CD14-positive monocyte (primary cell): ENCODE data around the gene NDUFC2. TPM values are rescaled to one million over a fixed set of nuclear protein-coding genes. Genes with fewer than 3 reads are reported as not detected.
A peak's percentile ranks its signal among the peaks of the same experiment; 100 is the strongest.

Experiments
- DNase-seq, 3 donors: peaks; one replicate each; pipeline ENCODE4 v3.0.0-alpha.2; 2011 to 2022
- H2AFZ ChIP-seq: 2 replicates; pipeline ENCODE4 v1.6.0; 2012; ENCODE audit warnings: mild to moderate bottlenecking, low read depth, low read length, inconsistent platforms; ENCODE audit not compliant: insufficient read depth, poor library complexity, severe bottlenecking
- H3K27ac ChIP-seq, 2 donors: 1 replicate in 1 of 2; 2 replicates in 1 of 2; pipeline ENCODE4 v1.5.1; 2012 to 2013; ENCODE audit warnings: low read length in 2 of 2, control low read depth in 1 of 2, inconsistent platforms in 1 of 2, low read depth in 1 of 2, mild to moderate bottlenecking in 1 of 2
- H3K27me3 ChIP-seq, 2 donors: one replicate each; pipeline versions ENCODE4 v1.6.0 to v1.6.1; 2011 to 2013; ENCODE audit warnings: low read length in 2 of 2; ENCODE audit not compliant: control insufficient read depth in 2 of 2, insufficient read depth in 2 of 2
- H3K36me3 ChIP-seq, 2 donors: replicated peaks in 1 of 2; 1 replicate in 1 of 2; 2 replicates in 1 of 2; pipeline versions ENCODE4 v1.5.1 to v1.6.1; 2012 to 2013; ENCODE audit warnings: low read length in 2 of 2, control low read depth in 1 of 2, inconsistent platforms in 1 of 2, mild to moderate bottlenecking in 1 of 2; ENCODE audit not compliant: insufficient read depth in 2 of 2, control insufficient read depth in 1 of 2
- H3K4me1 ChIP-seq, 2 donors: 1 replicate in 1 of 2; 2 replicates in 1 of 2; pipeline versions ENCODE4 v1.5.1 to v1.6.1; 2012 to 2013; ENCODE audit warnings: low read length in 2 of 2, control low read depth in 1 of 2, inconsistent platforms in 1 of 2, mild to moderate bottlenecking in 1 of 2, moderate library complexity in 1 of 2; ENCODE audit not compliant: insufficient read depth in 2 of 2, control insufficient read depth in 1 of 2
- H3K4me2 ChIP-seq: replicated peaks from 2 replicates; pipeline ENCODE3; 2012; ENCODE audit warnings: low read length, moderate library complexity, mild to moderate bottlenecking; ENCODE audit not compliant: poor library complexity, severe bottlenecking; ENCODE audit errors: extremely low read depth
- H3K4me3 ChIP-seq, 3 experiments: fragments of 200-600 bp in 1 of 3; sonication (generic) in 1 of 3; replicated peaks in 1 of 3; 1 replicate in 2 of 3; 2 replicates in 1 of 3; pipeline ENCODE4 v1.5.1; 2011 to 2013; ENCODE audit warnings: low read length in 3 of 3, mild to moderate bottlenecking in 3 of 3, control low read depth in 2 of 3, low read depth in 2 of 3, inconsistent platforms in 1 of 3, moderate library complexity in 1 of 3
- H3K79me2 ChIP-seq: 2 replicates; pipeline ENCODE4 v1.6.0; 2012; ENCODE audit warnings: mild to moderate bottlenecking, control low read depth, inconsistent platforms, low read length, moderate library complexity; ENCODE audit not compliant: insufficient read depth
- H3K9ac ChIP-seq: 2 replicates; pipeline ENCODE4 v1.6.0; 2017; ENCODE audit warnings: low read length, mild to moderate bottlenecking; ENCODE audit not compliant: insufficient read depth, poor library complexity, severe bottlenecking
- H3K9me3 ChIP-seq, 2 donors: replicated peaks in 1 of 2; 1 replicate in 1 of 2; 2 replicates in 1 of 2; pipeline versions ENCODE4 v1.5.1 to v1.6.1; 2012 to 2013; ENCODE audit warnings: low read length in 2 of 2, control low read depth in 1 of 2; ENCODE audit not compliant: control insufficient read depth in 1 of 2, insufficient read depth in 1 of 2
- H4K20me1 ChIP-seq: 2 replicates; pipeline ENCODE4 v1.6.0; 2012; ENCODE audit warnings: mild to moderate bottlenecking, low read length, control low read depth, moderate library complexity; ENCODE audit not compliant: insufficient read depth
- H3K27ac Mint-ChIP-seq, 7 donors: one replicate each; pipeline ENCODE4 v1.8.0; 2020; ENCODE audit warnings: mild to moderate bottlenecking in 7 of 7, mixed read lengths in 7 of 7, moderate library complexity in 6 of 7, inconsistent platforms in 2 of 7
- H3K27me3 Mint-ChIP-seq, 3 donors: one replicate each; pipeline ENCODE4 v1.8.0; 2021 to 2022; ENCODE audit warnings: low read depth in 3 of 3, mild to moderate bottlenecking in 3 of 3, mixed read lengths in 3 of 3, moderate library complexity in 3 of 3, inconsistent platforms in 1 of 3
- H3K36me3 Mint-ChIP-seq, 2 donors: one replicate each; pipeline ENCODE4 v1.8.0; 2020; ENCODE audit warnings: mixed read lengths in 2 of 2, inconsistent platforms in 1 of 2, mild to moderate bottlenecking in 1 of 2
- H3K4me1 Mint-ChIP-seq: one replicate; pipeline ENCODE4 v1.8.0; 2020; ENCODE audit warnings: mild to moderate bottlenecking, mixed read lengths
- H3K4me3 Mint-ChIP-seq, 2 donors: one replicate each; pipeline ENCODE4 v1.8.0; 2020; ENCODE audit warnings: mild to moderate bottlenecking in 2 of 2, mixed read lengths in 2 of 2, moderate library complexity in 1 of 2
- H3K9me3 Mint-ChIP-seq, 7 donors: one replicate each; pipeline ENCODE4 v1.8.0; 2020 to 2022; ENCODE audit warnings: mixed read lengths in 7 of 7, mild to moderate bottlenecking in 6 of 7, moderate library complexity in 6 of 7, inconsistent platforms in 2 of 7
- CTCF ChIP-seq: fragments of 200-600 bp; IDR thresholded peaks from one replicate; pipeline ENCODE4 v1.8.0; 2022; ENCODE audit warnings: antibody characterized with exemption, mild to moderate bottlenecking
- WGBS: methylation state at CpG from one replicate; pipeline ENCODE4 v1.1.5; 2013; ENCODE audit warnings: missing lambda C conversion rate; ENCODE audit not compliant: insufficient coverage; 5-methylcytosine and 5-hydroxymethylcytosine counted together
- intact Hi-C, 2 donors: fragments of 100-400 bp; cut with micrococcal nuclease; formaldehyde crosslinking; loops; one replicate each; pipeline versions ENCODE4 v1.15.0 to v1.15.1; 2023
- polyA plus RNA-seq, 3 donors: library from polyadenylated mRNA; depleted of rRNA in 1 of 3; unstranded in 2 of 3; stranded (reverse) in 1 of 3; fragments of 300-500 nt in 2 of 3; fragments of >200 nt in 1 of 3; fragmentation: Illumina TruSeq in 2 of 3; gene quantifications; 1 replicate in 2 of 3; 2 replicates in 1 of 3; pipeline ENCODE4 v1.2.3, GENCODE V29; 2012 to 2021

NDUFC2 gene
- polyA plus RNA-seq, 3 donors: 47.7 to 219 (median 209) TPM

GRCh38 chr11:78067704-78068103, 12.0 kb downstream of the NDUFC2 start:
- Histone ChIP-seq H3K4me3 (no peak overlapping the region), H3K36me3 (peaks cover 41 to 52% of the 10 kb centered on the region in 2 donors), H3K9me3 (no peaks in the 10 kb centered on the region), H4K20me1 (peaks cover 8% of the 10 kb centered on the region), H3K9ac (no peak overlapping the region), H3K79me2 (peaks cover 5% of the 10 kb centered on the region), H3K4me2 (no peak overlapping the region), H3K27me3 (no peaks in the 10 kb centered on the region), H2AFZ (no peak overlapping the region), H3K27ac (no peak overlapping the region), H3K4me1 (no peaks in the 10 kb centered on the region)
- no peak overlapping the region for H3K27ac Mint-ChIP-seq
- H3K27me3 Mint-ChIP-seq: peaks cover 0 to 1% (median 0%) of the 10 kb centered on the region in 3 donors
- intact Hi-C loops: no loop called here
- TF ChIP-seq CTCF: no peak
- H3K9me3 Mint-ChIP-seq: no peaks in the 10 kb centered on the region
- WGBS: 100% methylated on average over 2 of the region's 4 CpGs
- peaks cover 46 to 54% of the 10 kb centered on the region in 2 donors for H3K36me3 Mint-ChIP-seq
- no peak for DNase-seq
- peaks cover 8% of the 10 kb centered on the region for H3K4me1 Mint-ChIP-seq
- H3K4me3 Mint-ChIP-seq: no peak overlapping the region

- Histone ChIP-seq H3K27ac (no peak overlapping the region), H2AFZ (no peak overlapping the region), H3K27me3 (no peaks in the 10 kb centered on the region), H3K4me1 (no peaks in the 10 kb centered on the region), H3K36me3 (peaks cover 31 to 41% of the 10 kb centered on the region in 2 donors), H3K79me2 (no peaks in the 10 kb centered on the region), H3K9me3 (no peaks in the 10 kb centered on the region), H3K4me3 (no peak overlapping the region), H3K4me2 (no peak overlapping the region), H3K9ac (no peak overlapping the region), H4K20me1 (peaks cover 1% of the 10 kb centered on the region)
- H3K36me3 Mint-ChIP-seq: peaks cover 37 to 44% of the 10 kb centered on the region in 2 donors
- no peaks in the 10 kb centered on the region for H3K9me3 Mint-ChIP-seq
- WGBS: no CpG with 5 or more reads among the region's 2 CpGs
- intact Hi-C loops: no loop called here
- peaks cover 0 to 1% (median 0%) of the 10 kb centered on the region in 3 donors for H3K27me3 Mint-ChIP-seq
- no peak for DNase-seq
- peak overlapping the region in 4 of 7 donors; percentile 7 to 57 (median 25) for H3K27ac Mint-ChIP-seq
- peaks cover 4% of the 10 kb centered on the region for H3K4me1 Mint-ChIP-seq
- H3K4me3 Mint-ChIP-seq: no peak overlapping the region
- no peak for TF ChIP-seq CTCF
Measured at GRCh38 chr11:78066471-78066870, 13.2 kb downstream of the NDUFC2 start.
